GM23338 (cell line): ENCODE results near the gene ADCY4.
"Not testable (repeated sequence)": the region's sequence is repeated elsewhere in the genome, so short reads cannot be mapped to it uniquely, and the experiment has no call there.

Experiments
- EZH2 ChIP-seq: fragments of 200-600 bp; sonication (generic); IDR thresholded peaks from one replicate; pipeline ENCODE4 v1.8.0; 2017; ENCODE audit warnings: antibody characterized with exemption, mild to moderate bottlenecking, low read depth; ENCODE audit not compliant: unreplicated experiment
- EZH2phosphoT487 ChIP-seq: fragments of 200-600 bp; sonication (generic); IDR thresholded peaks from one replicate; pipeline ENCODE4 v1.8.1; 2018; ENCODE audit warnings: antibody characterized with exemption; ENCODE audit not compliant: unreplicated experiment
- TF ChIP-seq, protein P1 (sequence below), 2 experiments: fragments of 200-600 bp in 1 of 2; sonication (generic) in 1 of 2; conservative IDR thresholded peaks; 2 replicates each; pipeline versions ENCODE4 v1.5.1 to v1.6.1; 2016 to 2017; ENCODE audit warnings: antibody characterized with exemption in 2 of 2, low read depth in 2 of 2, mild to moderate bottlenecking in 2 of 2, moderate library complexity in 1 of 2

DNA sequence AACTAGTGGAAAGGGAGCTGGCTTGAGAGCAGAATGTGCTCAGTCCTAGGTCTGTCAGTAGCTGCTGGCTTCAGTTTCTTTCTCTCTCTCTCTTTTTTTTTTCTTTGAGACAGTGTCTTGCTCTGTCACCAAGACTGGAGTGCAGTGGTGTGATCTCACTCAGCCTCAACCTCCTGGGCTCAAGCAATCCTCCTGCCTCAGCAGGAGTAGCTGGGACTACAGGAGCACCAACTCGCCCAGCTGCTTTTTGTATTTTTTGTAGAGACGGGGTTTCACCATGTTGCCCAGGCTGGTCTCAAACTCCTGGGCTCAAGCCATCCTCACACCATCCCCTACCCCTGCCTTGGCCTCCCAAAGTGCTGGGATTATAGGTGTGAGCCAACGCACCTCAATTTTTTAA is 36.7 kb upstream of the ADCY4 start:
- TF ChIP-seq EZH2, EZH2phosphoT487: not testable (repeated sequence)
- TF ChIP-seq, protein P1, sequence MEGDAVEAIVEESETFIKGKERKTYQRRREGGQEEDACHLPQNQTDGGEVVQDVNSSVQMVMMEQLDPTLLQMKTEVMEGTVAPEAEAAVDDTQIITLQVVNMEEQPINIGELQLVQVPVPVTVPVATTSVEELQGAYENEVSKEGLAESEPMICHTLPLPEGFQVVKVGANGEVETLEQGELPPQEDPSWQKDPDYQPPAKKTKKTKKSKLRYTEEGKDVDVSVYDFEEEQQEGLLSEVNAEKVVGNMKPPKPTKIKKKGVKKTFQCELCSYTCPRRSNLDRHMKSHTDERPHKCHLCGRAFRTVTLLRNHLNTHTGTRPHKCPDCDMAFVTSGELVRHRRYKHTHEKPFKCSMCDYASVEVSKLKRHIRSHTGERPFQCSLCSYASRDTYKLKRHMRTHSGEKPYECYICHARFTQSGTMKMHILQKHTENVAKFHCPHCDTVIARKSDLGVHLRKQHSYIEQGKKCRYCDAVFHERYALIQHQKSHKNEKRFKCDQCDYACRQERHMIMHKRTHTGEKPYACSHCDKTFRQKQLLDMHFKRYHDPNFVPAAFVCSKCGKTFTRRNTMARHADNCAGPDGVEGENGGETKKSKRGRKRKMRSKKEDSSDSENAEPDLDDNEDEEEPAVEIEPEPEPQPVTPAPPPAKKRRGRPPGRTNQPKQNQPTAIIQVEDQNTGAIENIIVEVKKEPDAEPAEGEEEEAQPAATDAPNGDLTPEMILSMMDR (conservative IDR thresholded peaks at IDR 0.05; ENCODE audit: low read depth in 2 of 2): not testable (repeated sequence)
